Prostate gland (tissue), 2 donors: ENCODE measurements around the gene MYO5B.

Experiments used
- POLR2AphosphoS5 ChIP-seq: sonication (generic); formaldehyde crosslinking; IDR thresholded peaks from one replicate; pipeline ENCODE4 v1.6.1; 2017; ENCODE audit warnings: antibody characterized with exemption
- TF ChIP-seq, protein P1 (sequence below), 4 experiments: fragments of 200-600 bp in 2 of 4; fragments of 450-650 bp in 2 of 4; sonication (generic) in 2 of 4; IDR thresholded peaks; 1 replicate in 3 of 4; 2 replicates in 1 of 4; pipeline ENCODE4 v1.5.1; 2016 to 2019; ENCODE audit warnings: antibody characterized with exemption in 4 of 4, mild to moderate bottlenecking in 2 of 4, moderate library complexity in 2 of 4

DNA sequence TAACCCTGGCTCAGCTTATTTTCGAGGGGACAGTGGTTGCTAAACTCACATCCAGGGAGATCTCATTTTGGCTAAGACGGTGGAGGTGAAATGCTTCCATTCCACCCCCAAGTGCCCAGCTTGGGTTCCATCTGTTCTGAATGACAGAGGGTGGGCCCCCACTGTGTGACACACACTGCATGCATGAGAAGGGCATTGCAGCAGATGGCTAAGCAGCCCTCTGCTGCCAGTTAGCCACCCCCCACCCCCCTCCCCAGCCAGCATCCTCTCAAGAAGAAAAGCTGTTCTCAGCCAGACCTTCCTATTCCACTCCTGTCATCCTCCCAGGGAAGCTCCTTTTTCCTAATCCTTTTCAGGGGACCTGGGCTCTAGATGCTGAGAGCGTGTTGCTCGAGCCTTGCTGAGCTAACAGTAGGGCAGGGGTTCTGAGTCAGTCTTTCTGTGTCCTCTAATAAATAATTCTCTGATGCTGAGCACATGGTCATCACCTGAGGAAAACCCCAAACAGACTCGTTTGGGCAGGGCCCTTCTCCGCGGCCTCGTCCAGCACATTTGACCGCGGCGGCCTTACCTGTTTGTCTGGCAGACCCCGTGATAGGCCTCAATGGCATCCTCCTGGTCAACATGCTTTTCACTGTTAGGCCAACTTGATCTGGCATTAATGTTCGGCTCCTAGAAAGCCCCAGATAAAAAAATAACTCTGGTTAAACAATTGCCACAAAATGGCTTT lies 332.1 kb downstream of the MYO5B start:
- TF ChIP-seq, protein P1, sequence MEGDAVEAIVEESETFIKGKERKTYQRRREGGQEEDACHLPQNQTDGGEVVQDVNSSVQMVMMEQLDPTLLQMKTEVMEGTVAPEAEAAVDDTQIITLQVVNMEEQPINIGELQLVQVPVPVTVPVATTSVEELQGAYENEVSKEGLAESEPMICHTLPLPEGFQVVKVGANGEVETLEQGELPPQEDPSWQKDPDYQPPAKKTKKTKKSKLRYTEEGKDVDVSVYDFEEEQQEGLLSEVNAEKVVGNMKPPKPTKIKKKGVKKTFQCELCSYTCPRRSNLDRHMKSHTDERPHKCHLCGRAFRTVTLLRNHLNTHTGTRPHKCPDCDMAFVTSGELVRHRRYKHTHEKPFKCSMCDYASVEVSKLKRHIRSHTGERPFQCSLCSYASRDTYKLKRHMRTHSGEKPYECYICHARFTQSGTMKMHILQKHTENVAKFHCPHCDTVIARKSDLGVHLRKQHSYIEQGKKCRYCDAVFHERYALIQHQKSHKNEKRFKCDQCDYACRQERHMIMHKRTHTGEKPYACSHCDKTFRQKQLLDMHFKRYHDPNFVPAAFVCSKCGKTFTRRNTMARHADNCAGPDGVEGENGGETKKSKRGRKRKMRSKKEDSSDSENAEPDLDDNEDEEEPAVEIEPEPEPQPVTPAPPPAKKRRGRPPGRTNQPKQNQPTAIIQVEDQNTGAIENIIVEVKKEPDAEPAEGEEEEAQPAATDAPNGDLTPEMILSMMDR (IDR thresholded peaks at IDR 0.05) = no peak
- no peak for TF ChIP-seq POLR2AphosphoS5
